HepG2 (cell line): ENCODE data around the gene C16orf87. TPM values are rescaled to one million over a fixed set of nuclear protein-coding genes. Genes with fewer than 3 reads are reported as not detected.

Experiments
- FOXP1 ChIP-seq, 2 experiments: fragments of 450-650 bp in 1 of 2; IDR thresholded peaks; 2 replicates each; pipeline ENCODE4 v1.6.1; 2017 to 2018; ENCODE audit warnings: antibody characterized with exemption in 1 of 2
- JUN ChIP-seq: sonication (generic); formaldehyde crosslinking; IDR thresholded peaks from 2 replicates; pipeline ENCODE4 v1.4.0; 2020; ENCODE audit warnings: mild to moderate bottlenecking, missing genetic modification reagents
- MEF2D ChIP-seq: sonication (generic); formaldehyde crosslinking; IDR thresholded peaks from 2 replicates; pipeline ENCODE4 v1.5.1; 2020; ENCODE audit warnings: mild to moderate bottlenecking, missing genetic modification reagents
- NR2F2 ChIP-seq: IDR thresholded peaks from 2 replicates; pipeline ENCODE4 v1.6.1; 2012; ENCODE audit warnings: low read depth, inconsistent platforms, borderline replicate concordance
- REPIN1 ChIP-seq: sonication (generic); formaldehyde crosslinking; IDR thresholded peaks from 2 replicates; pipeline ENCODE4 v1.8.0; 2022; ENCODE audit warnings: missing genetic modification reagents, low read depth, mild to moderate bottlenecking, borderline replicate concordance
- SALL1 ChIP-seq: sonication (generic); formaldehyde crosslinking; IDR thresholded peaks from 2 replicates; pipeline ENCODE4 v1.8.0; 2022; ENCODE audit warnings: mild to moderate bottlenecking, missing genetic modification reagents
- SOX13 ChIP-seq, 3 experiments: fragments of 450-650 bp in 1 of 3; sonication (generic) in 1 of 3; formaldehyde crosslinking in 1 of 3; IDR thresholded peaks in 2 of 3; conservative IDR thresholded peaks in 1 of 3; 2 replicates each; pipeline versions ENCODE4 v1.5.0 to v1.6.1; 2016 to 2020; ENCODE audit warnings: antibody characterized with exemption in 1 of 3, mild to moderate bottlenecking in 1 of 3, missing compliant biosample characterization in 1 of 3, missing genetic modification reagents in 1 of 3, moderate library complexity in 1 of 3
- TP53 ChIP-seq: sonication (generic); formaldehyde crosslinking; conservative IDR thresholded peaks from 2 replicates; pipeline ENCODE4 v1.4.0; 2020; ENCODE audit warnings: missing genetic modification reagents
- YEATS2 ChIP-seq: sonication (generic); formaldehyde crosslinking; IDR thresholded peaks from 2 replicates; pipeline ENCODE4 v1.4.0; 2020; ENCODE audit warnings: missing genetic modification reagents, borderline replicate concordance
- ZBTB38 ChIP-seq: sonication (generic); formaldehyde crosslinking; IDR thresholded peaks from 2 replicates; pipeline ENCODE4 v1.5.1; 2020; ENCODE audit warnings: mild to moderate bottlenecking, missing genetic modification reagents
- ZFP1 ChIP-seq: IDR thresholded peaks from 2 replicates; pipeline ENCODE4 v1.6.1; 2016
- ZNF234 ChIP-seq: sonication (generic); formaldehyde crosslinking; conservative IDR thresholded peaks from 2 replicates; pipeline ENCODE4 v1.5.1; 2020; ENCODE audit warnings: mild to moderate bottlenecking, missing genetic modification reagents
- ZNF317 ChIP-seq: sonication (generic); formaldehyde crosslinking; IDR thresholded peaks from 2 replicates; pipeline ENCODE4 v1.5.0; 2020; ENCODE audit warnings: mild to moderate bottlenecking, missing genetic modification reagents
- ZNF333 ChIP-seq: sonication (generic); formaldehyde crosslinking; IDR thresholded peaks from 2 replicates; pipeline ENCODE4 v1.4.0; 2020; ENCODE audit warnings: mild to moderate bottlenecking, missing genetic modification reagents, borderline replicate concordance
- ZNF382 ChIP-seq: sonication (generic); formaldehyde crosslinking; IDR thresholded peaks from 2 replicates; pipeline ENCODE4 v1.5.0; 2020; ENCODE audit warnings: missing genetic modification reagents, mild to moderate bottlenecking, borderline replicate concordance
- ZNF557 ChIP-seq: sonication (generic); formaldehyde crosslinking; IDR thresholded peaks from 2 replicates; pipeline ENCODE4 v1.4.0; 2020; ENCODE audit warnings: missing genetic modification reagents
- ZNF577 ChIP-seq: sonication (generic); formaldehyde crosslinking; IDR thresholded peaks from 2 replicates; pipeline ENCODE4 v1.4.0; 2020; ENCODE audit warnings: mild to moderate bottlenecking, low read depth, missing genetic modification reagents, borderline replicate concordance
- ZSCAN31 ChIP-seq: sonication (generic); formaldehyde crosslinking; IDR thresholded peaks from 2 replicates; pipeline ENCODE4 v1.5.0; 2020; ENCODE audit warnings: low read depth, mild to moderate bottlenecking, missing genetic modification reagents
- polyA plus RNA-seq, 8 experiments: library from polyadenylated mRNA; depleted of rRNA in 3 of 8; stranded (reverse) in 7 of 8; unstranded in 1 of 8; fragments of >200 nt; fragmentation: Illumina TruSeq in 4 of 8; extraction: Trizol in 4 of 8; gene quantifications; 2 replicates each; pipeline versions ENCODE4 v1.2.1 to v1.2.3, GENCODE V29; 2011 to 2016; ENCODE audit warnings: low read depth in 4 of 8, missing spikeins in 1 of 8, mixed read lengths in 1 of 8; ENCODE audit not compliant: insufficient read depth in 1 of 8
- total RNA-seq, 5 experiments: library from RNA; depleted of rRNA; stranded (reverse); fragments of >200 nt; fragmentation: Illumina TruSeq; extraction: Trizol; gene quantifications; 2 replicates each; pipeline ENCODE4 v1.2.3, GENCODE V29; 2016; ENCODE audit warnings: low read depth in 1 of 5
- TF ChIP-seq, protein P1 (sequence below): sonication (generic); formaldehyde crosslinking; conservative IDR thresholded peaks from 2 replicates; pipeline ENCODE4 v1.4.0; 2020; ENCODE audit warnings: missing genetic modification reagents
- TF ChIP-seq, protein P2 (sequence below): sonication (generic); formaldehyde crosslinking; IDR thresholded peaks from 2 replicates; pipeline ENCODE4 v1.5.1; 2020; ENCODE audit warnings: mild to moderate bottlenecking, missing genetic modification reagents
- TF ChIP-seq, protein P3 (sequence below), 2 experiments: fragments of 450-650 bp in 1 of 2; sonication (generic) in 1 of 2; formaldehyde crosslinking; IDR thresholded peaks; 2 replicates each; pipeline versions ENCODE4 v1.5.0 to v1.8.0; 2020 to 2022; ENCODE audit warnings: mild to moderate bottlenecking in 1 of 2, missing genetic modification reagents in 1 of 2
- TF ChIP-seq, protein P4 (sequence below): sonication (generic); formaldehyde crosslinking; IDR thresholded peaks from 2 replicates; pipeline ENCODE4 v1.4.0; 2020; ENCODE audit warnings: low read depth, missing genetic modification reagents

C16orf87 gene
- total and polyA plus RNA-seq, 2 of the 13 experiments (the other 11 are each of a cell fraction or from before 2014, with no cell fraction given): 8.6 to 19.5 TPM

DNA sequence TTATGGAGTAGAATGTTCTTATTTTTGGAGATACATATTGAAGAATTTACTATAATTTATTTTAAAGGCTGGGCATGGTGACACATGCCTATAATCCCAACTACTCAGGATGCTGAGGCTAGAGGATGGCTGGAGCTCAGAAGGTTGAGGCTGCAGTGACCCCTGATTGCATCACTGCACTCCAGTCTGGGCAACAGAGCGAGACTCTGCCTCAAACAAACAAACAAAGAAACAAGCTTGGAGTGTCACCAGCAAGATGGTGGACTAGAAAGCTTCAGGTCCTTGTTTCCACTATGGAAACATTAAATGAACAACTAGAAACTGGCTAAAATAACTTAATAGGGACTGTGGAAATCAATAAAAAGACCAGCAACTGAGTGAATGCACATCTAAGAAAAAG is 35.3 kb upstream of the C16orf87 start (continued):
- TF ChIP-seq, protein P1, sequence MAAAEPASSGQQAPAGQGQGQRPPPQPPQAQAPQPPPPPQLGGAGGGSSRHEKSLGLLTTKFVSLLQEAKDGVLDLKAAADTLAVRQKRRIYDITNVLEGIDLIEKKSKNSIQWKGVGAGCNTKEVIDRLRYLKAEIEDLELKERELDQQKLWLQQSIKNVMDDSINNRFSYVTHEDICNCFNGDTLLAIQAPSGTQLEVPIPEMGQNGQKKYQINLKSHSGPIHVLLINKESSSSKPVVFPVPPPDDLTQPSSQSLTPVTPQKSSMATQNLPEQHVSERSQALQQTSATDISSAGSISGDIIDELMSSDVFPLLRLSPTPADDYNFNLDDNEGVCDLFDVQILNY: no peak
- TF ChIP-seq FOXP1 (IDR thresholded peaks at IDR 0.05) (no peak), FOXP1 (CRISPR knock-in tag; IDR thresholded peaks at IDR 0.05) (peak; percentile 95), SALL1 (CRISPR knock-in tag) (peak; percentile 62), YEATS2 (CRISPR knock-in tag) (no peak), MEF2D (CRISPR knock-in tag) (no peak), NR2F2 (peak; percentile 67; the same call in 1 of the 2 replicates), TP53 (no peak), ZNF577 (CRISPR knock-in tag) (no peak), ZNF557 (CRISPR knock-in tag) (no peak), ZNF333 (no peak), JUN (CRISPR knock-in tag) (0 out of 2 replicates have a peak, but pooled peaks have one; percentile 22), REPIN1 (CRISPR knock-in tag) (no peak), SOX13 (IDR thresholded peaks at IDR 0.05) (no peak), SOX13 (CRISPR knock-in tag; conservative IDR thresholded peaks at IDR 0.05 in 1 of 2, IDR thresholded peaks at IDR 0.05 in 1 of 2) (peak in 1 of 2 experiments; percentile 63; a peak in 2 of 4 replicates), ZNF317 (CRISPR knock-in tag) (no peak), ZBTB38 (CRISPR knock-in tag) (0 out of 2 replicates have a peak, but pooled peaks have one; percentile 20), ZNF234 (CRISPR knock-in tag) (no peak), ZFP1 (CRISPR knock-in tag) (no peak), ZNF382 (CRISPR knock-in tag) (no peak), ZSCAN31 (no peak)
- TF ChIP-seq, protein P2, sequence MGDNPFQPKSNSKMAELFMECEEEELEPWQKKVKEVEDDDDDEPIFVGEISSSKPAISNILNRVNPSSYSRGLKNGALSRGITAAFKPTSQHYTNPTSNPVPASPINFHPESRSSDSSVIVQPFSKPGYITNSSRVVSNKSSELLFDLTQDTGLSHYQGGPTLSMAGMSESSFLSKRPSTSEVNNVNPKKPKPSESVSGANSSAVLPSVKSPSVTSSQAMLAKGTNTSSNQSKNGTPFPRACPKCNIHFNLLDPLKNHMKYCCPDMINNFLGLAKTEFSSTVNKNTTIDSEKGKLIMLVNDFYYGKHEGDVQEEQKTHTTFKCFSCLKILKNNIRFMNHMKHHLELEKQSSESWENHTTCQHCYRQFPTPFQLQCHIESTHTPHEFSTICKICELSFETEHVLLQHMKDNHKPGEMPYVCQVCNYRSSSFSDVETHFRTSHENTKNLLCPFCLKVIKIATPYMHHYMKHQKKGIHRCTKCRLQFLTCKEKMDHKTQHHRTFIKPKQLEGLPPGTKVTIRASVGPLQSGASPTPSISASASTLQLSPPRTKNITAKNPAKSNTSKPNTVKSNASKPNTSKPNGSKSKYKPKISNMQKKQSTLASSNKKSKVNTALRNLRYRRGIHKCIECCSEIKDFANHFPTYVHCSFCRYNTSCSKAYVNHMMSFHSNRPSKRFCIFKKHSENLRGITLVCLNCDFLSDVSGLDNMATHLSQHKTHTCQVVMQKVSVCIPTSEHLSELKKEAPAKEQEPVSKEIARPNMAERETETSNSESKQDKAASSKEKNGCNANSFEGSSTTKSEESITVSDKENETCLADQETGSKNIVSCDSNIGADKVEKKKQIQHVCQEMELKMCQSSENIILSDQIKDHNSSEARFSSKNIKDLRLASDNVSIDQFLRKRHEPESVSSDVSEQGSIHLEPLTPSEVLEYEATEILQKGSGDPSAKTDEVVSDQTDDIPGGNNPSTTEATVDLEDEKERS (CRISPR knock-in tag): no peak
- TF ChIP-seq, protein P3, sequence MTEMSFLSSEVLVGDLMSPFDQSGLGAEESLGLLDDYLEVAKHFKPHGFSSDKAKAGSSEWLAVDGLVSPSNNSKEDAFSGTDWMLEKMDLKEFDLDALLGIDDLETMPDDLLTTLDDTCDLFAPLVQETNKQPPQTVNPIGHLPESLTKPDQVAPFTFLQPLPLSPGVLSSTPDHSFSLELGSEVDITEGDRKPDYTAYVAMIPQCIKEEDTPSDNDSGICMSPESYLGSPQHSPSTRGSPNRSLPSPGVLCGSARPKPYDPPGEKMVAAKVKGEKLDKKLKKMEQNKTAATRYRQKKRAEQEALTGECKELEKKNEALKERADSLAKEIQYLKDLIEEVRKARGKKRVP (CRISPR knock-in tag; IDR thresholded peaks at IDR 0.05): peak in 1 of 2 experiments; percentile 96; a peak in 2 of 4 replicates
- TF ChIP-seq, protein P4, sequence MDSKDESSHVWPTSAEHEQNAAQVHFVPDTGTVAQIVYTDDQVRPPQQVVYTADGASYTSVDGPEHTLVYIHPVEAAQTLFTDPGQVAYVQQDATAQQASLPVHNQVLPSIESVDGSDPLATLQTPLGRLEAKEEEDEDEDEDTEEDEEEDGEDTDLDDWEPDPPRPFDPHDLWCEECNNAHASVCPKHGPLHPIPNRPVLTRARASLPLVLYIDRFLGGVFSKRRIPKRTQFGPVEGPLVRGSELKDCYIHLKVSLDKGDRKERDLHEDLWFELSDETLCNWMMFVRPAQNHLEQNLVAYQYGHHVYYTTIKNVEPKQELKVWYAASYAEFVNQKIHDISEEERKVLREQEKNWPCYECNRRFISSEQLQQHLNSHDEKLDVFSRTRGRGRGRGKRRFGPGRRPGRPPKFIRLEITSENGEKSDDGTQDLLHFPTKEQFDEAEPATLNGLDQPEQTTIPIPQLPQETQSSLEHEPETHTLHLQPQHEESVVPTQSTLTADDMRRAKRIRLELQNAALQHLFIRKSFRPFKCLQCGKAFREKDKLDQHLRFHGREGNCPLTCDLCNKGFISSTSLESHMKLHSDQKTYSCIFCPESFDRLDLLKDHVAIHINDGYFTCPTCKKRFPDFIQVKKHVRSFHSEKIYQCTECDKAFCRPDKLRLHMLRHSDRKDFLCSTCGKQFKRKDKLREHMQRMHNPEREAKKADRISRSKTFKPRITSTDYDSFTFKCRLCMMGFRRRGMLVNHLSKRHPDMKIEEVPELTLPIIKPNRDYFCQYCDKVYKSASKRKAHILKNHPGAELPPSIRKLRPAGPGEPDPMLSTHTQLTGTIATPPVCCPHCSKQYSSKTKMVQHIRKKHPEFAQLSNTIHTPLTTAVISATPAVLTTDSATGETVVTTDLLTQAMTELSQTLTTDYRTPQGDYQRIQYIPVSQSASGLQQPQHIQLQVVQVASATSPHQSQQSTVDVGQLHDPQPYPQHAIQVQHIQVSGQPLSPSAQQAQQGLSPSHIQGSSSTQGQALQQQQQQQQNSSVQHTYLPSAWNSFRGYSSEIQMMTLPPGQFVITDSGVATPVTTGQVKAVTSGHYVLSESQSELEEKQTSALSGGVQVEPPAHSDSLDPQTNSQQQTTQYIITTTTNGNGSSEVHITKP (CRISPR knock-in tag): no peak
